Hepatocyte (in vitro differentiated cells): ENCODE measurements around the gene PGAP3.

Experiments
- CTCF ChIP-seq: fragments of 200-600 bp; sonication (generic); IDR thresholded peaks from 2 replicates; pipeline ENCODE4 v1.5.1; 2016; ENCODE audit warnings: antibody characterized with exemption, mild to moderate bottlenecking; ENCODE audit not compliant: poor library complexity
- EZH2 ChIP-seq: fragments of 200-600 bp; sonication (generic); IDR thresholded peaks from 2 replicates; pipeline ENCODE4 v1.6.1; 2016; ENCODE audit warnings: antibody characterized with exemption, mild to moderate bottlenecking, borderline replicate concordance

GRCh38 chr17:39639566-39640458 is 48.0 kb downstream of the PGAP3 start:
- TF ChIP-seq CTCF (no peak), EZH2 (no peak)
